M059J (cell line): ENCODE results near the gene IL12RB1. TPM values are rescaled to one million over a fixed set of nuclear protein-coding genes. Genes with fewer than 3 reads are reported as not detected.
"Not testable (repeated sequence)": the region's sequence is repeated elsewhere in the genome, so short reads cannot be mapped to it uniquely, and the experiment has no call there.

Experiments used
- DNase-seq: peaks from one replicate; pipeline ENCODE4 v3.0.0-alpha.2; 2012; ENCODE audit warnings: low read depth
- total RNA-seq: library from RNA; depleted of rRNA; stranded (reverse); fragments of >200 nt; shearing (Covaris generic); gene quantifications from 2 replicates; pipeline ENCODE4 v1.2.3, GENCODE V29; 2014

Gene IL12RB1
- total RNA-seq, 1 experiment from 2014 or later = 2.3 TPM

DNA sequence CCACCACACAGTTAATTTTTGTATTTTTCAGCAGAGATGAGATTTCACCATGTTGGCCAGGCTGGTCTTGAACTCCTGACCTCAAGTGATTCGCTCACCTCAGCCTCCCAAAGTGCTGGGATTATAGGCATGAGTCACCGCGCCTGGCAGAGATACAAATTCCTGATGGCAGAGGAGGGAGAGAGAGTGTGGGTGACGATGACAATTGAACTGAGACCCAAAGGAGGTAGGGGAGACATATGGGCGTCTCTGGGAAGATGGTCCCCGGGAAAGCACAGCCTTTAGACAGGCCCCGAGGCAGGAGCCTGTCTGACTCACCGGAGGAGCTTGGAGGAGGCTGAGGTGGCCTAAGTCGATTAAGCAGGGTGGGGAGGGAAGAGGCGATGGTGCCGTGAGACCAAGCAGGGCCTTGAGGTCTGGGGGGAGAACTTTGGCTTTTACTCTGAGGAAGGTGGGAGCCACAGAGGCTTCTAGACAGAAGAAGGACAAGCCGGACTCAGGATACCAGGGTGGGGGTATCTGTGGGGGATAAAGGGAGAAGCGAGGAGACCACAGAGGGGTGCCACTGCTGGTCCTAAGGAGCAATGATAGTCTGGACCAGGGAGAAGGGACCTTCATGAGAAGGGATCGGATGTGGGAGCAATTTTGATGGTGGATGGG lies 40.5 kb downstream of the IL12RB1 start:
- peak; percentile 99 for DNase-seq

DNA sequence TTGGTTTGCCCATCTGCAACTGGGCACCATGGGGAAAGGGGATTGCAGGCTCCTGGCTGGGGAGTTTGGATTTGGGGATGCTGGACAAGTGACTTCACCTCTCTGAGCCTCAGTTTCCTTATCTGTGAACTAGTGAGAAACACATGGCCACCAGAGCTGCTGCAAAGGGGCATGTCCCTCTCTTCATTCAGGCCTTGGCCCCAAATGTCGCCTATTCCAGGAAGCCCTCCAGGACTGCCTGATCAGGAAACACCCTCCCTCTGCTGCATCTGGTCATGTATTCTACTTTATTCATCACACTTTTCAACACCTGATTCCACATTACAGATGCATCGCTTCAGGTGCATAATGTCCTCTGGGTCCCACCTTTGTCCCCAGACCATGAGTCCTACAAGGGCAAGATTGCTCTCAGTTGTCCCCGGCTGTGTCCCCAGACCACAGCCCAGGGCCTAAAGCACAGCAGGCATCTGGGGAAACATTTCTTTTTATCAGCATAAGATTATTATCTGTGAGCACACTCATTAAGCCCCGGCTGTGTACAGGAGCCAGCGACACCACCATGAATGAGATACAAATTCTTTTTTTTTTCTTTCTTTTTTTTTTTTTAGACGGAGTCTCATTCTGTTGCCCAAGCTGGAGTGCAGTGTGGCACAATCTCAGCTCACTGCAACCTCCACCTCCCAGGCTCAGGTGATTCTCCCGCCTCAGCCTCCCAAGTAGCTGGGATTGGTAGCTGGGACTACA lies 41.3 kb downstream of the IL12RB1 start:
- no peak for DNase-seq

GRCh38 chr19:18044825-18045304 lies 41.9 kb downstream of the IL12RB1 start:
- DNase-seq = peak; percentile 90

GRCh38 chr19:18043676-18044075 lies 43.1 kb downstream of the IL12RB1 start:
- DNase-seq = no peak

- DNase-seq = no peak
Observed at GRCh38 chr19:18041054-18041453, 45.7 kb downstream of the IL12RB1 start.

- not testable (repeated sequence) for DNase-seq
Observed at GRCh38 chr19:18032102-18032501, 54.6 kb downstream of the IL12RB1 start.

DNA sequence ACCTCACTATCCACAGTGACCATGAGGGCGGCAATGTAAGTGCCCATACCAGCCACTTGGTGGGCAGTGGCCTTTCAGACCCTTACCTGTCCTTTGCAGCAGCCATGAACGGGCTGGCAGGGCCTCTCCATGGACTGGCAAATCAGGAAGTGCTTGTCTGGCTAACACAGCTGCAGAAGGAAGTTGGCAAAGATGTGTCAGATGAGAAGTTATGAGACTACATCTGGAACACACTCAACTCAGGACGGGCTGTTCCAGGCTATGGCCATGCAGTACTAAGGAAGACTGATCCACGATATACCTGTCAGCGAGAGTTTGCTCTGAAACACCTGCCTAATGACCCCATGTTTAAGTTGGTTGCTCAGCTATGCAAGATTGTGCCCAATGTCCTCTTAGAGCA lies 55.3 kb downstream of the IL12RB1 start:
- not testable (repeated sequence) for DNase-seq

DNA sequence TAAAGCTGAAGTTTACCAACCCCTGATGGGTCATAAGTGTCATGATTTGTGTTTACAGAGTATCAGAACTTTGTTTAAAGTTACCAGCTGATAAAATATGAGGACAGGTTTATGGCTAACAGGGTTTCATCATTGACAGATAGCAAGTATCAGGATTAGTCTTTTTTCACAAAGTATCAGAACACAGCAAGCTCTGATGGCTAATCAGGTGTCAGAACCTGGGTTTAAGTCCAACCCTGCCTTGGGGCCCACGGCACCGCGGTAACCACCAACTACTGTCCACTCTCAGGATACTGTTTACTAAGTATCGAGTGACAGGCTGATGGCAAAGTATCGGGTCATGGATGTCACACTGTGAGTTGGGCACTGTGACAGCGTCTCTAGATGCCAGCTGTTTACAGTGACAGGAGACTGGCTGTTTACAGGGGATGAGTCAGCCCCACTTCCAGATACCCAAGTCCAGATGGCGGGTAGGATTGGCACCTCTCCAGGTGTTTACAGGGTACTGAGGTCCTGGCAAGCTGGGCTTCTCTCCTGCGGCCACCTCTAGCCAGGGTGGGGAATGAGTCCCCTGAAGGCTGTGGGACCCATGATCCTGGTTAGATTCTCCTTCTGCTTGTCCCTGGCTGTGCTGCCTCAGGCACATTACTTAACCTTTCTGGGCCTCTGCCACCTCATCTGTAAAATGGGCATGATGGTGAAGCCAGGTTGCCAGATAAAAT lies 57.0 kb downstream of the IL12RB1 start:
- DNase-seq = peak; percentile 85

DNA sequence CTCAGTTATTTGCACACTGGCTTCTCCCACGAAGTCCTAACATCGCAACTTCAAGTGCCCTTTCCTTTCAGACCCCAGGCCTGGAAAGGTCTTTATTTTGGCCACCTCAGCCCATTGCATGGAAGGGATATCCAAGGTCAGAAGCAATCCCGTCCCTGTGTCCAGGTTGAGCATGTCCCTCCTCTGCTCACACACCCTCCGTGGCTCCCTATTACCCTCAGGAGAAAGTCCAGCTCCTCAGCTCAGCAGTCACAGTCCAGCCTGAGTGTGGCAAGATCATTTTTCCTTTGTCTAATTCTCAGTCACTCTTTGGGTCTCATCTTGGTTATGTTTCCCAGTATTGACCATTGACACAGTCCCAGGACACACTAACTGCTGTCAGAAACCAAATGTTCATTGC lies 59.6 kb downstream of the IL12RB1 start:
- DNase-seq = no peak

DNA sequence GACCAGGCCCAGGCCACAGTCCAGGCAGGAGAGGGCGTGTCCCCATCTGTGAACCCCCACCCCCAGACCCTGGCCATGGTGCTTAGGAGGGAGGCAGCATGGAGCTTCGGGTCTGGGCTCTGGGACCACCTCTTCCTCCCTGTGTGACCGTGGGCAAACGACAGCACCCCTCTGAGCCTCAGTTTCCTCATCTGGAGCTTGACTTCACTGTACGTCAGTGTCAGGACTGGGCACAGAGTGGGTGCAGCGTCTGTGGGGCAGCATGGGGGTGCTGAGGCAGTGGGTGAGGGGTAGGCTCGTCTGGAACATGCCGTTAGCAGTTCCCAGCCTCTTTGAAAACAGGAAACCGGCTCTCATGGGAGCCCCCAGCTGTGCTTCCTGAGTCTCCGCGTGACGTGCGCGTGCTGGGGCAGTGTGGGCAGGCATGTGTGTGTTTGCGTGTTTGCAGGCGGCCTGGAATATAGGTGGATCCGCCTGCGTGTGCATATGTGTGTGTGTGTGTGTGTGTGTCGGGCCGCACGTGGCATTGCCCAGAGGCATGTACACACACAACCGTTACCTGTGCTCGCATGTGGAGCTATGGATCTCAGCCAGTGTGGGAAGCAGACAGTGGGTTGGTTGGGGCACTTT lies 63.0 kb downstream of the IL12RB1 start:
- DNase-seq = no peak

- DNase-seq = peak; percentile 92
Observed at GRCh38 chr19:18021121-18021755, 65.5 kb downstream of the IL12RB1 start.

GRCh38 chr19:18020212-18021085 lies 66.3 kb downstream of the IL12RB1 start:
- DNase-seq = peak; percentile 59

DNA sequence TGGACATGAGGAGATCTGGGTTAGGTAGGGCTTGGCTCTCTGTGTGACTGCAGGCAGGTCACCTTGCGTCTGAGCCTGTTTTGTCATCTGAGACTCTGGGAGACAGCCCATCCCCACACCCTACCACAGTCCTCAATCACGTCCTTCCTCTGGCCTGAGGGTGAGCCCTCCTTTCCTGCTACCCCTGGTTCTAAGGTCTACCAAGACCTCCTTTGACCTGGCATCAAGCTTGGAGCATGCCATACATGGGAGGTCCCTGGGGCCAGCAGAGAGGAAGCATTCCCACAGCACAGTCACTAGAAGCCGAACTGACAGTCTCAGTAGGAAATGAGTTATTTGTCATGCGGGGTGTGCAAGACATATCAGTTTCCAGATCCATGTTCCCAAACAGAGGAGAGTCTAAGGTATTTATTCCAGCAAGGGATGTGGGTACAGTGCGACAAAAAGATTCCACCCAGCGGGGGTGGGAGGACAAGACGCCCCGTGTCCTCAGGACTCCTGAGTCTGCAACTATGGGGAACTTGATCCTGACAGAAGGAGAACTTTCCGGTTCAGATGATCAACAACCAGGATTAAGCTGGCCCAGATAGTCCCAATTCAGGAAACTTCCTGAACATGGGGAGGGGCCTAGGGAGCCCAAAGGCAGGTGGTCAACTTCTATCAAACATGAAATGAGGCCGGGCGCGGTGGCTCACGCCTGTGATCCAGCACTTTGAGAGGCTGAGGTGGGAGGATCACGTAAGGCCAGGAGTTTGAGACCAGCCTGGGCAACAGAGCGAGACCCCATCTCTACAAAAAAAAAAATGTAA lies 69.3 kb downstream of the IL12RB1 start:
- DNase-seq = peak; percentile 26

- no peak for DNase-seq
Observed at GRCh38 chr19:18016209-18016910, 70.4 kb downstream of the IL12RB1 start.

- DNase-seq = no peak
Observed at GRCh38 chr19:18014197-18014596, 72.5 kb downstream of the IL12RB1 start.

DNA sequence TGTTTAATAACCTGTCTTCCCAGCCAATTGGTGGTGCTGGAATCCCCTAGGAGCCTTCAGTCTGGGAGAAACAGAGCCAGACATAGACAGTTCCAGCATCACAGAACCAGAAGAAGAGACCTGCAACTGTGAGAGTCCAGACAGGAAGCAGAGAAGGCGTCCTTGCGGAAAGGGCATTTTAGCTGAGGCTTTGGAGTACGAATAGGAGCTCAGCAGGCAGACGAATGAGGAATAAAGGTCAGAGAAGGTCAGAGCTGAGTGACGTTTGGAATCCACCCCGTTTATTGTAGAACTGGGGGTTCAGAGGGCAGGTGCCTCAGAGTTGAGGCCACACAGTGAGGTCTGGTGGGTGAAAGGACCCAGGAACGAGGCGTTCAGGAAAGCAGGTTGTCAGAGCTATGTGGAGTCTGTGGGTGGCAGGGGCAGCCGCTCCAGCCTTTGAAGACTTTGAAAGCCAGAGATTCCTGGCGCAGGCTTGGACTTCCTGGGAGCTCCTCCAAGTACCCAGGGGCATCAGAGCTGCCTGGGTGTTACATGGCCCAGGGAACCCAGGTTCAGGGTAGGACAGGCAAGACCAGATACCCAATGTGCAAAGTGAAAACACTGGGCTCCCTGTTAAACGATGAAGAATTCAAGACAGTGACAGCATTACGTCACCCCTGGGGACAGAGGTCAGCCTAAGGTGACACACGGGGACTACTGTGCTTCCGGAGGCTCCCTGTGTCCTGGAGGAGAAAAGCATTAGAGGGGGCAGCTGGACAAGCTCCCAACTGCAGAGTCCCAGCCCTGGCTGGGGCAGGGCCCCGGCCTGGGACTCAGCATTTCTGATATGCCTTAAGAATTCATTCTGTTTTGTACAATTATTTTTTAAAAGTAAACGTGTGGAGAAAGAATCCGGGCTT lies 73.3 kb downstream of the IL12RB1 start:
- no peak for DNase-seq

DNA sequence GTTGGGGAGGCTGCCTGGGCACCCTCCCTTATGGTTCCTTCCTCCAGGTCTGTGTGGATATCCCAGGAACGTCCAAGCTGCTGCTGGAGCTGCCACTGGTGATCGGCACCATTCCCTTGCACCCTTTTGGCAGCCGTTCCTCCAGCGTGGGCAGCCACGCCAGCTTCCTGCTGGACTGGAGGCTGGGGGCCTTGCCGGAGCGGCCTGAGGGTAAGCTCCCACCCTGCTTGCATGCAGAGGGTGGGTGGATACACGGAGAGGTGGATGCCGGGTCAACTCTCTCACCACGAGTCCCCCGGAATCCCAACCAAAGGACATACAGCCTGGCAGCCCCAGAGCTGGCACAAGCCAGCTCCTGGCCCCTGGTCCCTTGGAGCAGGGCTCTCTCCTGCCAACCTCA lies 76.6 kb downstream of the IL12RB1 start:
- no peak for DNase-seq
